ENCODE data around the gene SLC18A2. TPM values are rescaled to one million over a fixed set of nuclear protein-coding genes. Genes with fewer than 3 reads are reported as not detected.

The SLC18A2 gene
- total RNA-seq, 1 experiment from 2014 or later: 4.0 TPM

DNA sequence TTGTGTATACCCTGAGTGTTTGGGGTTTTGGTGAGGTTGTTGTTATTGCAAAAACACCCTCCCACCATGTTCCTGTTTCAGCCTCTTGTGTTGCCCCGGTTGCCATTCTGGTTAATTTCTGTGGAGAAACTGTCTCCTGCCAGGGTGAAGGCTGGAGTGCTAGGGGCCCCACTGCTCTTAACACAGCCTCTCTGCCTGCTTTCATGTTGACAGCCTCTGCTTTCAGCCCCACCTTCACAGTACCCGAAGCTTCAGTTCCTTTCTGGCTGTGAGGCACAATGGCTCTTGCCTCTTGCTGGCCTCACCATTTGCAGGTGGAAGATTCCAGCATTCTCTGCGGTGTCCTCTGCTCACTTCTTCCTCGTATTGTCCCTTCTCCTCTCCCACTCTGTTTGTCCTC, 19.2 kb downstream of the SLC18A2 start:
- TF ChIP-seq, protein P1, sequence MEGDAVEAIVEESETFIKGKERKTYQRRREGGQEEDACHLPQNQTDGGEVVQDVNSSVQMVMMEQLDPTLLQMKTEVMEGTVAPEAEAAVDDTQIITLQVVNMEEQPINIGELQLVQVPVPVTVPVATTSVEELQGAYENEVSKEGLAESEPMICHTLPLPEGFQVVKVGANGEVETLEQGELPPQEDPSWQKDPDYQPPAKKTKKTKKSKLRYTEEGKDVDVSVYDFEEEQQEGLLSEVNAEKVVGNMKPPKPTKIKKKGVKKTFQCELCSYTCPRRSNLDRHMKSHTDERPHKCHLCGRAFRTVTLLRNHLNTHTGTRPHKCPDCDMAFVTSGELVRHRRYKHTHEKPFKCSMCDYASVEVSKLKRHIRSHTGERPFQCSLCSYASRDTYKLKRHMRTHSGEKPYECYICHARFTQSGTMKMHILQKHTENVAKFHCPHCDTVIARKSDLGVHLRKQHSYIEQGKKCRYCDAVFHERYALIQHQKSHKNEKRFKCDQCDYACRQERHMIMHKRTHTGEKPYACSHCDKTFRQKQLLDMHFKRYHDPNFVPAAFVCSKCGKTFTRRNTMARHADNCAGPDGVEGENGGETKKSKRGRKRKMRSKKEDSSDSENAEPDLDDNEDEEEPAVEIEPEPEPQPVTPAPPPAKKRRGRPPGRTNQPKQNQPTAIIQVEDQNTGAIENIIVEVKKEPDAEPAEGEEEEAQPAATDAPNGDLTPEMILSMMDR (conservative IDR thresholded peaks at IDR 0.05): no peak
- no peaks in the 10 kb centered on the region for H4K20me1 ChIP-seq (ENCODE audit: control insufficient read depth, insufficient read depth, insufficient read length)
- no CpG with 5 or more reads among the region's 4 CpGs for WGBS (ENCODE audit: extremely low coverage, insufficient read length, low lambda C conversion rate)
- H4K91ac ChIP-seq (ENCODE audit: insufficient read length, low read depth, low read length): no peak overlapping the region
- Mint-ChIP-seq H3K36me3 (ENCODE audit: insufficient read depth in 1 of 3, low read depth in 3 of 3) (no peaks in the 10 kb centered on the region; a peak in 1 of 7 replicates), H3K27me3 (ENCODE audit: low read depth) (no peaks in the 10 kb centered on the region; the same call in 1 of the 2 replicates), H3K27ac (peak overlapping the region in 1 of 3 experiments; percentile 43; a peak in 3 of 7 replicates), H3K4me1 (peaks cover 13 to 19% of the 10 kb centered on the region in 2 experiments), H3K4me3 (no peak overlapping the region), H3K9me3 (no peaks in the 10 kb centered on the region)
- no peak overlapping the region for H3K23ac ChIP-seq (ENCODE audit: insufficient read length, low read depth, low read length)
- DNase-seq: peak; percentile 41
- no peak overlapping the region for H2AFZ ChIP-seq (ENCODE audit: low read length)
- no peaks in the 10 kb centered on the region for H3K79me1 ChIP-seq (ENCODE audit: insufficient read depth, low read depth, low read length, poor library complexity, severe bottlenecking)
- H3K4ac ChIP-seq (ENCODE audit: low read depth, low read length): no peak overlapping the region
- no peak overlapping the region for H2BK20ac ChIP-seq (ENCODE audit: low read depth, low read length, poor library complexity, severe bottlenecking)
- H2AK5ac ChIP-seq (ENCODE audit: insufficient read length, low read length): no peak overlapping the region
- H3K18ac ChIP-seq (ENCODE audit: insufficient read length, low read depth, low read length): no peak overlapping the region
- H3K14ac ChIP-seq (ENCODE audit: insufficient read depth, low read length): no peak overlapping the region
- H3K27ac ChIP-seq (ENCODE audit: insufficient read length, low read depth, low read length): no peak overlapping the region
- H3T11ph ChIP-seq (ENCODE audit: low read length): no peak overlapping the region
- no peaks in the 10 kb centered on the region for H3K27me3 ChIP-seq (ENCODE audit: insufficient read depth, low read length)
- H3K56ac ChIP-seq (ENCODE audit: insufficient read length, low read depth, low read length): no peak overlapping the region
- H3K23me2 ChIP-seq (ENCODE audit: insufficient read length, low read depth, low read length, poor library complexity, severe bottlenecking): no peaks in the 10 kb centered on the region
- H2BK15ac ChIP-seq (ENCODE audit: low read depth, low read length): no peak overlapping the region
- H4K8ac ChIP-seq (replicated peaks; ENCODE audit: insufficient read length, low read depth, low read length): no peak overlapping the region
- H3K9ac ChIP-seq (ENCODE audit: extremely low read depth, insufficient read length, low read length): no peak overlapping the region
- H2BK120ac ChIP-seq (ENCODE audit: low read depth, low read length, poor library complexity, severe bottlenecking): no peak overlapping the region
- H2BK12ac ChIP-seq (ENCODE audit: insufficient read length, low read depth, low read length): no peak overlapping the region
- no peak overlapping the region for H4K5ac ChIP-seq (ENCODE audit: insufficient read length, low read depth, low read length)
- no peak overlapping the region for H3K4me2 ChIP-seq (ENCODE audit: insufficient read depth, insufficient read length, low read length)
- H3K4me1 ChIP-seq (ENCODE audit: insufficient read depth, low read length): peaks cover 7% of the 10 kb centered on the region; the same call in 1 of the 2 replicates
- no peaks in the 10 kb centered on the region for H3K9me3 ChIP-seq (ENCODE audit: control insufficient read depth, low read depth, low read length)
- no peaks in the 10 kb centered on the region for H3K79me2 ChIP-seq (ENCODE audit: insufficient read depth, low read length)
- H2BK5ac ChIP-seq (ENCODE audit: insufficient read length, low read length): no peak overlapping the region

Data from H9 (cell line).